SK-N-SH (cell line): ENCODE results near the gene KLHL28. TPM values are rescaled to one million over a fixed set of nuclear protein-coding genes. Genes with fewer than 3 reads are reported as not detected.

ENCODE experiments used
- CTCF ChIA-PET: fragments of 300-600, 350-600 bp; formaldehyde crosslinking; extraction: SDS; loops from one replicate; lab custom pipeline; 2021; lab: Yijun Ruan, JAX
- POLR2A ChIA-PET: fragments of 350-600 bp; sonication (Branson Sonifier 250); formaldehyde crosslinking; extraction: SDS; loops from one replicate; lab custom pipeline; 2020; ENCODE audit warnings: antibody characterized with exemption, inconsistent platforms; lab: Yijun Ruan, JAX
- DNase-seq: peaks from one replicate; pipeline ENCODE4 v3.0.0; 2012
- H2AFZ ChIP-seq: fragments of 200-600 bp; sonication (generic); 2 replicates; pipeline ENCODE4 v1.8.1; 2016; ENCODE audit warnings: antibody characterized with exemption, mild to moderate bottlenecking, low read depth
- H3F3A ChIP-seq: fragments of 200-600 bp; sonication (generic); replicated peaks from 2 replicates; pipeline ENCODE3; 2016; ENCODE audit warnings: antibody characterized with exemption, mild to moderate bottlenecking; ENCODE audit not compliant: insufficient read depth
- H3K27ac ChIP-seq, 2 experiments: fragments of 200-500 bp in 1 of 2; fragments of 200-600 bp in 1 of 2; sonication (Bioruptor generic) in 1 of 2; sonication (generic), shearing (Covaris generic) in 1 of 2; 2 replicates each; pipeline versions ENCODE4 v1.5.1 to v1.6.1; 2014 to 2016; ENCODE audit warnings: low read depth in 2 of 2, inconsistent platforms in 1 of 2, low read length in 1 of 2, mild to moderate bottlenecking in 1 of 2, mixed read lengths in 1 of 2
- H3K27me3 ChIP-seq: fragments of 200-600 bp; sonication (generic), shearing (Covaris generic); 2 replicates; pipeline ENCODE4 v1.6.1; 2016; ENCODE audit warnings: mixed run types; ENCODE audit not compliant: insufficient read depth
- H3K36me3 ChIP-seq, 2 experiments: fragments of 200-500 bp in 1 of 2; fragments of 200-600 bp in 1 of 2; sonication (Bioruptor generic) in 1 of 2; sonication (generic) in 1 of 2; replicated peaks in 1 of 2; 2 replicates each; pipeline versions ENCODE3 to v1.5.1; 2014 to 2016; ENCODE audit warnings: low read length in 1 of 2, mild to moderate bottlenecking in 1 of 2; ENCODE audit not compliant: insufficient read depth in 2 of 2, control insufficient read depth in 1 of 2
- H3K4me1 ChIP-seq, 2 experiments: fragments of 200-500 bp in 1 of 2; fragments of 200-600 bp in 1 of 2; sonication (Bioruptor generic) in 1 of 2; sonication (generic), shearing (Covaris generic) in 1 of 2; 2 replicates each; pipeline versions ENCODE4 v1.5.1 to v1.6.1; 2014 to 2016; ENCODE audit warnings: low read depth in 1 of 2, low read length in 1 of 2, mixed run types in 1 of 2; ENCODE audit not compliant: insufficient read depth in 2 of 2, control insufficient read depth in 1 of 2
- H3K4me2 ChIP-seq: fragments of 200-600 bp; sonication (generic), shearing (Covaris generic); 2 replicates; pipeline ENCODE4 v1.6.1; 2017; ENCODE audit warnings: mixed run types
- H3K4me3 ChIP-seq, 2 experiments: fragments of 200-500 bp in 1 of 2; fragments of 200-600 bp in 1 of 2; sonication (Bioruptor generic) in 1 of 2; sonication (generic), shearing (Covaris generic) in 1 of 2; 2 replicates each; pipeline versions ENCODE4 v1.5.1 to v1.8.1; 2014 to 2016; ENCODE audit warnings: low read depth in 2 of 2, inconsistent platforms in 1 of 2, low read length in 1 of 2, mild to moderate bottlenecking in 1 of 2, mixed read lengths in 1 of 2, moderate library complexity in 1 of 2
- H3K79me2 ChIP-seq: fragments of 200-600 bp; sonication (generic); 2 replicates; pipeline ENCODE4 v1.8.1; 2017; ENCODE audit warnings: mild to moderate bottlenecking; ENCODE audit not compliant: insufficient read depth
- H3K9ac ChIP-seq: fragments of 200-600 bp; sonication (generic); 2 replicates; pipeline ENCODE4 v1.6.1; 2017; ENCODE audit warnings: mixed run types
- H3K9me2 ChIP-seq: fragments of 200-600 bp; sonication (generic); 2 replicates; pipeline ENCODE4 v1.6.1; 2017; ENCODE audit warnings: mixed run types
- H3K9me3 ChIP-seq: fragments of 200-600 bp; sonication (generic); 2 replicates; pipeline ENCODE4 v1.6.1; 2017; ENCODE audit warnings: mixed run types, mild to moderate bottlenecking, moderate library complexity
- H4K20me1 ChIP-seq: fragments of 200-600 bp; sonication (generic); 2 replicates; pipeline ENCODE4 v1.6.1; 2017; ENCODE audit warnings: mild to moderate bottlenecking, mixed run types; ENCODE audit not compliant: insufficient read depth
- CHD2 ChIP-seq: fragments of 150-350 bp; IDR thresholded peaks from 2 replicates; pipeline ENCODE4 v1.6.1; 2018; ENCODE audit warnings: low read length; ENCODE audit not compliant: partially characterized antibody
- ELF1 ChIP-seq: IDR thresholded peaks from 2 replicates; pipeline ENCODE4 v1.4.0; 2012
- EP300 ChIP-seq, 2 experiments: IDR thresholded peaks; 2 replicates each; pipeline versions ENCODE4 v1.4.0 to v1.6.1; 2012; ENCODE audit warnings: borderline replicate concordance in 1 of 2, low read depth in 1 of 2, low read length in 1 of 2
- FOSL2 ChIP-seq: IDR thresholded peaks from 2 replicates; pipeline ENCODE4 v1.4.0; 2012; ENCODE audit warnings: low read depth, mild to moderate bottlenecking, moderate library complexity, borderline replicate concordance
- FOXJ3 ChIP-seq: sonication (generic); formaldehyde crosslinking; IDR thresholded peaks from 2 replicates; pipeline ENCODE4 v1.5.1; 2020; ENCODE audit warnings: mild to moderate bottlenecking, missing genetic modification reagents
- FOXM1 ChIP-seq: IDR thresholded peaks from 2 replicates; pipeline ENCODE4 v1.4.0; 2012; ENCODE audit warnings: low read depth, mild to moderate bottlenecking
- GATA2 ChIP-seq: sonication (generic); formaldehyde crosslinking; IDR thresholded peaks from 2 replicates; pipeline ENCODE4 v1.5.0; 2020; ENCODE audit warnings: mild to moderate bottlenecking, missing genetic modification reagents
- MEF2A ChIP-seq: IDR thresholded peaks from 2 replicates; pipeline ENCODE4 v1.4.0; 2012; ENCODE audit warnings: low read depth, borderline replicate concordance
- NRF1 ChIP-seq: IDR thresholded peaks from 2 replicates; pipeline ENCODE4 v1.6.1; 2012; ENCODE audit warnings: low read depth, mild to moderate bottlenecking, low read length
- PBX3 ChIP-seq: IDR thresholded peaks from 2 replicates; pipeline ENCODE4; 2012
- SIN3A ChIP-seq: IDR thresholded peaks from 2 replicates; pipeline ENCODE4 v1.6.1; 2012; ENCODE audit warnings: low read depth, mild to moderate bottlenecking, low read length, moderate library complexity, borderline replicate concordance
- SMC3 ChIP-seq: IDR thresholded peaks from 2 replicates; pipeline ENCODE4 v1.6.1; 2012; ENCODE audit warnings: low read depth, low read length, improper control_type of control experiment
- TAF1 ChIP-seq: IDR thresholded peaks from 2 replicates; pipeline ENCODE4 v1.6.1; 2012; ENCODE audit warnings: low read depth, mild to moderate bottlenecking, low read length, moderate library complexity, borderline replicate concordance
- TCF12 ChIP-seq: IDR thresholded peaks from 2 replicates; pipeline ENCODE4 v1.4.0; 2012
- ZBTB33 ChIP-seq: IDR thresholded peaks from 2 replicates; pipeline ENCODE4 v1.4.0; 2012; ENCODE audit warnings: low read depth, borderline replicate concordance
- WGBS: methylation state at CpG from one replicate; pipeline ENCODE4 v1.1.6; 2017; ENCODE audit warnings: low lambda C conversion rate; 5-methylcytosine and 5-hydroxymethylcytosine counted together
- polyA plus RNA-seq, 3 experiments: library from polyadenylated mRNA; depleted of rRNA; stranded (reverse); fragments of >200 nt; gene quantifications; 2 replicates each; pipeline ENCODE4 v1.2.3, GENCODE V29; 2012
- TF ChIP-seq, protein P1 (sequence below): IDR thresholded peaks from 2 replicates; pipeline ENCODE4 v1.4.0; 2012; ENCODE audit warnings: low read depth
- TF ChIP-seq, protein P2 (sequence below): IDR thresholded peaks from 2 replicates; pipeline ENCODE4 v1.4.0; 2012; ENCODE audit warnings: low read depth, borderline replicate concordance
- TF ChIP-seq, protein P3 (sequence below): fragments of 150-350 bp; IDR thresholded peaks from 2 replicates; pipeline ENCODE4 v1.6.1; 2016; ENCODE audit warnings: mild to moderate bottlenecking, low read depth, low read length
- TF ChIP-seq, protein P4 (sequence below): fragments of 150-350 bp; IDR thresholded peaks from 2 replicates; pipeline ENCODE4 v1.6.1; 2017; ENCODE audit warnings: antibody characterized with exemption, low read length, low read depth, borderline replicate concordance
- TF ChIP-seq, protein P5 (sequence below): fragments of 200-600 bp; sonication (generic); IDR thresholded peaks from 2 replicates; pipeline ENCODE4 v1.6.1; 2017; ENCODE audit warnings: antibody characterized with exemption, mild to moderate bottlenecking, moderate library complexity

The KLHL28 gene
- polyA plus RNA-seq, 1 of the 3 experiments (the other 2 are of a cell fraction): 0.72 TPM

DNA sequence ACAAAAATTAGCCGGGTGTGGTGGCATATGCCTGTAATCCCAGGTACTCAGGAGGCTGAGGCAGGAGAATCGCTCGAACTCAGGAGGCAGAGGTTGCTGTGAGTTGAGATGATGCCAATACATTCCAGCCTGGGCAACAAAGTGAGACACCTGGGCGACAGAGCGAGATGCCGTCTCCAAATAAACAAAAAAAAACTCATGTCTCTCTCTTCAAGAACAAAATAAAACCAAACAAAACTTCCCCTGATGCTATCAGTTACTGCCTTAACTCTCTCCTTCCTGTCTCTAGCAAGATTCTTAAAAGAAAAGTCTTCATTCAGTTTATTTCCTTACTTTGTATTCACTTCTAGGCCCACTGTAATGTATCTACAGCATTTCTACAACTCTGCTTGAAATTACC, 20.8 kb downstream of the KLHL28 start:
- no peak overlapping the region for H2AFZ ChIP-seq
- ChIA-PET POLR2A (no interaction called here), CTCF (no interaction called here)
- no peaks in the 10 kb centered on the region; a peak in 1 of 4 replicates for H3K4me1 ChIP-seq
- H3K9ac ChIP-seq: no peak overlapping the region
- TF ChIP-seq, protein P1, sequence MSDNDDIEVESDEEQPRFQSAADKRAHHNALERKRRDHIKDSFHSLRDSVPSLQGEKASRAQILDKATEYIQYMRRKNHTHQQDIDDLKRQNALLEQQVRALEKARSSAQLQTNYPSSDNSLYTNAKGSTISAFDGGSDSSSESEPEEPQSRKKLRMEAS: no peak
- TF ChIP-seq NRF1 (no peak), TCF12 (no peak), ELF1 (no peak), EP300 (IDR thresholded peaks at IDR 0.05; ENCODE audit: borderline replicate concordance in 1 of 2, low read depth in 1 of 2, low read length in 1 of 2) (no peak), ZBTB33 (no peak), MEF2A (no peak), PBX3 (no peak), TAF1 (no peak), FOXM1 (no peak), SMC3 (no peak), FOXJ3 (CRISPR knock-in tag) (no peak), SIN3A (no peak), CHD2 (no peak), FOSL2 (no peak), GATA2 (CRISPR knock-in tag) (no peak)
- TF ChIP-seq, protein P2, sequence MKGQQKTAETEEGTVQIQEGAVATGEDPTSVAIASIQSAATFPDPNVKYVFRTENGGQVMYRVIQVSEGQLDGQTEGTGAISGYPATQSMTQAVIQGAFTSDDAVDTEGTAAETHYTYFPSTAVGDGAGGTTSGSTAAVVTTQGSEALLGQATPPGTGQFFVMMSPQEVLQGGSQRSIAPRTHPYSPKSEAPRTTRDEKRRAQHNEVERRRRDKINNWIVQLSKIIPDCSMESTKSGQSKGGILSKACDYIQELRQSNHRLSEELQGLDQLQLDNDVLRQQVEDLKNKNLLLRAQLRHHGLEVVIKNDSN: no peak
- TF ChIP-seq, protein P3, sequence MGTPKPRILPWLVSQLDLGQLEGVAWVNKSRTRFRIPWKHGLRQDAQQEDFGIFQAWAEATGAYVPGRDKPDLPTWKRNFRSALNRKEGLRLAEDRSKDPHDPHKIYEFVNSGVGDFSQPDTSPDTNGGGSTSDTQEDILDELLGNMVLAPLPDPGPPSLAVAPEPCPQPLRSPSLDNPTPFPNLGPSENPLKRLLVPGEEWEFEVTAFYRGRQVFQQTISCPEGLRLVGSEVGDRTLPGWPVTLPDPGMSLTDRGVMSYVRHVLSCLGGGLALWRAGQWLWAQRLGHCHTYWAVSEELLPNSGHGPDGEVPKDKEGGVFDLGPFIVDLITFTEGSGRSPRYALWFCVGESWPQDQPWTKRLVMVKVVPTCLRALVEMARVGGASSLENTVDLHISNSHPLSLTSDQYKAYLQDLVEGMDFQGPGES: no peak
- TF ChIP-seq, protein P4, sequence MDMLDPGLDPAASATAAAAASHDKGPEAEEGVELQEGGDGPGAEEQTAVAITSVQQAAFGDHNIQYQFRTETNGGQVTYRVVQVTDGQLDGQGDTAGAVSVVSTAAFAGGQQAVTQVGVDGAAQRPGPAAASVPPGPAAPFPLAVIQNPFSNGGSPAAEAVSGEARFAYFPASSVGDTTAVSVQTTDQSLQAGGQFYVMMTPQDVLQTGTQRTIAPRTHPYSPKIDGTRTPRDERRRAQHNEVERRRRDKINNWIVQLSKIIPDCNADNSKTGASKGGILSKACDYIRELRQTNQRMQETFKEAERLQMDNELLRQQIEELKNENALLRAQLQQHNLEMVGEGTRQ: no peak
- TF ChIP-seq, protein P5, sequence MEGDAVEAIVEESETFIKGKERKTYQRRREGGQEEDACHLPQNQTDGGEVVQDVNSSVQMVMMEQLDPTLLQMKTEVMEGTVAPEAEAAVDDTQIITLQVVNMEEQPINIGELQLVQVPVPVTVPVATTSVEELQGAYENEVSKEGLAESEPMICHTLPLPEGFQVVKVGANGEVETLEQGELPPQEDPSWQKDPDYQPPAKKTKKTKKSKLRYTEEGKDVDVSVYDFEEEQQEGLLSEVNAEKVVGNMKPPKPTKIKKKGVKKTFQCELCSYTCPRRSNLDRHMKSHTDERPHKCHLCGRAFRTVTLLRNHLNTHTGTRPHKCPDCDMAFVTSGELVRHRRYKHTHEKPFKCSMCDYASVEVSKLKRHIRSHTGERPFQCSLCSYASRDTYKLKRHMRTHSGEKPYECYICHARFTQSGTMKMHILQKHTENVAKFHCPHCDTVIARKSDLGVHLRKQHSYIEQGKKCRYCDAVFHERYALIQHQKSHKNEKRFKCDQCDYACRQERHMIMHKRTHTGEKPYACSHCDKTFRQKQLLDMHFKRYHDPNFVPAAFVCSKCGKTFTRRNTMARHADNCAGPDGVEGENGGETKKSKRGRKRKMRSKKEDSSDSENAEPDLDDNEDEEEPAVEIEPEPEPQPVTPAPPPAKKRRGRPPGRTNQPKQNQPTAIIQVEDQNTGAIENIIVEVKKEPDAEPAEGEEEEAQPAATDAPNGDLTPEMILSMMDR: no peak
- no peak overlapping the region for H3K4me2 ChIP-seq
- H3K9me3 ChIP-seq: no peaks in the 10 kb centered on the region
- H3K27me3 ChIP-seq: no peaks in the 10 kb centered on the region
- H3K9me2 ChIP-seq: no peaks in the 10 kb centered on the region
- H3K4me3 ChIP-seq: no peak overlapping the region
- no peaks in the 10 kb centered on the region for H4K20me1 ChIP-seq
- WGBS: 92% methylated on average over 6 of the region's 6 CpGs
- H3K36me3 ChIP-seq: peaks cover 6 to 14% of the 10 kb centered on the region in 2 experiments
- no peaks in the 10 kb centered on the region for H3K79me2 ChIP-seq
- peaks cover 11% of the 10 kb centered on the region for H3F3A ChIP-seq
- no peak for DNase-seq
- H3K27ac ChIP-seq: no peak overlapping the region
